Mononuclear cell (primary cell): ENCODE measurements around the gene HOXD11. TPM values are rescaled to one million over a fixed set of nuclear protein-coding genes. Genes with fewer than 3 reads are reported as not detected.

Experiments
- H3K27me3 ChIP-seq: 2 replicates; pipeline ENCODE4 v1.6.0; 2011; ENCODE audit warnings: low read length, control low read depth; ENCODE audit not compliant: insufficient read depth
- H3K4me1 ChIP-seq: 2 replicates; pipeline ENCODE4 v1.5.1; 2011; ENCODE audit warnings: mild to moderate bottlenecking, low read length, control low read depth; ENCODE audit not compliant: insufficient read depth
- H3K4me3 ChIP-seq: 2 replicates; pipeline ENCODE4 v1.5.1; 2011; ENCODE audit warnings: mild to moderate bottlenecking, low read length, moderate library complexity
- H3K9me3 ChIP-seq: 2 replicates; pipeline ENCODE4 v1.5.1; 2011; ENCODE audit warnings: low read depth, mild to moderate bottlenecking, control low read depth, low read length
- total RNA-seq: library from RNA; depleted of rRNA; stranded (reverse); fragments of >200 nt; gene quantifications from one replicate; pipeline ENCODE4 v1.2.3, GENCODE V29; 2012

Gene HOXD11
- total RNA-seq, 1 donor = not detected

GRCh38 chr2:176105078-176105729 is 1.9 kb upstream of the HOXD11 start:
- H3K9me3 ChIP-seq = no peaks in the 10 kb centered on the region
- H3K4me3 ChIP-seq = no peak overlapping the region
- peaks cover 6% of the 10 kb centered on the region for H3K4me1 ChIP-seq
- H3K27me3 ChIP-seq = peaks cover 88% of the 10 kb centered on the region

GRCh38 chr2:176105730-176106580 is 1.1 kb upstream of the HOXD11 start:
- H3K9me3 ChIP-seq = no peaks in the 10 kb centered on the region

GRCh38 chr2:176107731-176108181 is 676 bp downstream of the HOXD11 start:
- H3K4me3 ChIP-seq = no peak overlapping the region
- peaks cover 88% of the 10 kb centered on the region for H3K27me3 ChIP-seq
- H3K9me3 ChIP-seq = no peaks in the 10 kb centered on the region
- H3K4me1 ChIP-seq = peaks cover 6% of the 10 kb centered on the region

More at GRCh38 chr2:176105730-176106580, 1.1 kb upstream of the HOXD11 start:
- peaks cover 88% of the 10 kb centered on the region for H3K27me3 ChIP-seq
- peaks cover 6% of the 10 kb centered on the region for H3K4me1 ChIP-seq
- H3K4me3 ChIP-seq = no peak overlapping the region

- no peaks in the 10 kb centered on the region for H3K9me3 ChIP-seq
- H3K4me1 ChIP-seq = peaks cover 6% of the 10 kb centered on the region
- no peak overlapping the region for H3K4me3 ChIP-seq
- H3K27me3 ChIP-seq = peaks cover 88% of the 10 kb centered on the region
Observed at GRCh38 chr2:176109192-176109901, 2.3 kb downstream of the HOXD11 start.

GRCh38 chr2:176109946-176110345 is 2.9 kb downstream of the HOXD11 start:
- peaks cover 88% of the 10 kb centered on the region for H3K27me3 ChIP-seq
- peaks cover 6% of the 10 kb centered on the region for H3K4me1 ChIP-seq
- H3K4me3 ChIP-seq = no peak overlapping the region
- no peaks in the 10 kb centered on the region for H3K9me3 ChIP-seq

GRCh38 chr2:176110415-176111308 is 3.6 kb downstream of the HOXD11 start:
- no peaks in the 10 kb centered on the region for H3K9me3 ChIP-seq
- peaks cover 6% of the 10 kb centered on the region for H3K4me1 ChIP-seq
- no peak overlapping the region for H3K4me3 ChIP-seq
- H3K27me3 ChIP-seq = peaks cover 88% of the 10 kb centered on the region

GRCh38 chr2:176111309-176111663 is 4.2 kb downstream of the HOXD11 start:
- Histone ChIP-seq H3K9me3 (no peaks in the 10 kb centered on the region), H3K4me1 (peaks cover 6% of the 10 kb centered on the region), H3K4me3 (no peak overlapping the region), H3K27me3 (peaks cover 88% of the 10 kb centered on the region)

- no peaks in the 10 kb centered on the region for H3K9me3 ChIP-seq
- H3K27me3 ChIP-seq = peaks cover 91% of the 10 kb centered on the region
- H3K4me3 ChIP-seq = no peak overlapping the region
- H3K4me1 ChIP-seq = peaks cover 4% of the 10 kb centered on the region
Observed at GRCh38 chr2:176111846-176112374, 4.8 kb downstream of the HOXD11 start.

GRCh38 chr2:176112375-176113302 is 5.6 kb downstream of the HOXD11 start:
- Histone ChIP-seq H3K4me1 (no peaks in the 10 kb centered on the region), H3K9me3 (no peaks in the 10 kb centered on the region), H3K4me3 (no peak overlapping the region), H3K27me3 (peaks cover 94% of the 10 kb centered on the region)

GRCh38 chr2:176114120-176114929 is 7.2 kb downstream of the HOXD11 start:
- H3K4me3 ChIP-seq = no peak overlapping the region
- H3K27me3 ChIP-seq = peaks cover 99% of the 10 kb centered on the region
- no peaks in the 10 kb centered on the region for H3K4me1 ChIP-seq
- no peaks in the 10 kb centered on the region for H3K9me3 ChIP-seq

- H3K9me3 ChIP-seq = no peaks in the 10 kb centered on the region
- H3K4me3 ChIP-seq = no peak overlapping the region
- peaks cover 99% of the 10 kb centered on the region for H3K27me3 ChIP-seq
- H3K4me1 ChIP-seq = no peaks in the 10 kb centered on the region
Observed at GRCh38 chr2:176114930-176115625, 8.0 kb downstream of the HOXD11 start.
